Bronchial epithelial cell (primary cell): ENCODE data around the gene THOP1. TPM values are rescaled to one million over a fixed set of nuclear protein-coding genes. Genes with fewer than 3 reads are reported as not detected.

ENCODE experiments used
- DNase-seq: peaks from one replicate; pipeline ENCODE4 v3.0.0-alpha.2; 2010; ENCODE audit warnings: low read depth
- FAIRE-seq: peaks from 2 replicates; lab custom pipeline; 2011; peaks lifted over from hg19 to GRCh38; lab: Jason Lieb, UNC
- H3K27me3 ChIP-seq: 2 replicates; pipeline ENCODE4 v1.5.1; 2011; ENCODE audit warnings: low read length; ENCODE audit not compliant: control insufficient read depth, insufficient read depth
- H3K36me3 ChIP-seq: 2 replicates; pipeline ENCODE4 v1.5.1; 2011; ENCODE audit warnings: low read length; ENCODE audit not compliant: control insufficient read depth, insufficient read depth
- H3K4me3 ChIP-seq: 2 replicates; pipeline ENCODE4 v1.5.1; 2011; ENCODE audit warnings: mild to moderate bottlenecking, low read depth, low read length, control low read depth
- total RNA-seq: library from RNA; depleted of rRNA; stranded (reverse); fragments of >200 nt; gene quantifications from 2 replicates; pipeline ENCODE4 v1.2.1, GENCODE V29; 2014
- TF ChIP-seq, protein P1 (sequence below): IDR thresholded peaks from 2 replicates; pipeline ENCODE4 v1.5.1; 2011; ENCODE audit warnings: mild to moderate bottlenecking, moderate library complexity, low read length, control low read depth, inconsistent platforms; ENCODE audit not compliant: insufficient read depth, severe bottlenecking

The THOP1 gene
- total RNA-seq, 1 donor from 2014 or later, result 86.4 TPM

GRCh38 chr19:2768365-2769132 lies 16.8 kb upstream of the THOP1 start:
- Histone ChIP-seq H3K4me3 (no peak overlapping the region), H3K36me3 (peaks cover 23% of the 10 kb centered on the region), H3K27me3 (no peaks in the 10 kb centered on the region)
- FAIRE-seq (no peak), DNase-seq (no peak)
- TF ChIP-seq, protein P1, sequence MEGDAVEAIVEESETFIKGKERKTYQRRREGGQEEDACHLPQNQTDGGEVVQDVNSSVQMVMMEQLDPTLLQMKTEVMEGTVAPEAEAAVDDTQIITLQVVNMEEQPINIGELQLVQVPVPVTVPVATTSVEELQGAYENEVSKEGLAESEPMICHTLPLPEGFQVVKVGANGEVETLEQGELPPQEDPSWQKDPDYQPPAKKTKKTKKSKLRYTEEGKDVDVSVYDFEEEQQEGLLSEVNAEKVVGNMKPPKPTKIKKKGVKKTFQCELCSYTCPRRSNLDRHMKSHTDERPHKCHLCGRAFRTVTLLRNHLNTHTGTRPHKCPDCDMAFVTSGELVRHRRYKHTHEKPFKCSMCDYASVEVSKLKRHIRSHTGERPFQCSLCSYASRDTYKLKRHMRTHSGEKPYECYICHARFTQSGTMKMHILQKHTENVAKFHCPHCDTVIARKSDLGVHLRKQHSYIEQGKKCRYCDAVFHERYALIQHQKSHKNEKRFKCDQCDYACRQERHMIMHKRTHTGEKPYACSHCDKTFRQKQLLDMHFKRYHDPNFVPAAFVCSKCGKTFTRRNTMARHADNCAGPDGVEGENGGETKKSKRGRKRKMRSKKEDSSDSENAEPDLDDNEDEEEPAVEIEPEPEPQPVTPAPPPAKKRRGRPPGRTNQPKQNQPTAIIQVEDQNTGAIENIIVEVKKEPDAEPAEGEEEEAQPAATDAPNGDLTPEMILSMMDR, result no peak

GRCh38 chr19:2769218-2769617 lies 16.1 kb upstream of the THOP1 start:
- no peak for FAIRE-seq
- TF ChIP-seq, protein P1, result no peak
- no peak for DNase-seq
- H3K36me3 ChIP-seq, result peaks cover 25% of the 10 kb centered on the region
- no peaks in the 10 kb centered on the region for H3K27me3 ChIP-seq
- H3K4me3 ChIP-seq, result no peak overlapping the region

GRCh38 chr19:2770055-2771013 lies 15.0 kb upstream of the THOP1 start:
- peaks cover 22% of the 10 kb centered on the region for H3K36me3 ChIP-seq
- TF ChIP-seq, protein P1, result no peak
- H3K27me3 ChIP-seq, result no peaks in the 10 kb centered on the region
- H3K4me3 ChIP-seq, result no peak overlapping the region
- no peak for DNase-seq
- no peak for FAIRE-seq

DNA sequence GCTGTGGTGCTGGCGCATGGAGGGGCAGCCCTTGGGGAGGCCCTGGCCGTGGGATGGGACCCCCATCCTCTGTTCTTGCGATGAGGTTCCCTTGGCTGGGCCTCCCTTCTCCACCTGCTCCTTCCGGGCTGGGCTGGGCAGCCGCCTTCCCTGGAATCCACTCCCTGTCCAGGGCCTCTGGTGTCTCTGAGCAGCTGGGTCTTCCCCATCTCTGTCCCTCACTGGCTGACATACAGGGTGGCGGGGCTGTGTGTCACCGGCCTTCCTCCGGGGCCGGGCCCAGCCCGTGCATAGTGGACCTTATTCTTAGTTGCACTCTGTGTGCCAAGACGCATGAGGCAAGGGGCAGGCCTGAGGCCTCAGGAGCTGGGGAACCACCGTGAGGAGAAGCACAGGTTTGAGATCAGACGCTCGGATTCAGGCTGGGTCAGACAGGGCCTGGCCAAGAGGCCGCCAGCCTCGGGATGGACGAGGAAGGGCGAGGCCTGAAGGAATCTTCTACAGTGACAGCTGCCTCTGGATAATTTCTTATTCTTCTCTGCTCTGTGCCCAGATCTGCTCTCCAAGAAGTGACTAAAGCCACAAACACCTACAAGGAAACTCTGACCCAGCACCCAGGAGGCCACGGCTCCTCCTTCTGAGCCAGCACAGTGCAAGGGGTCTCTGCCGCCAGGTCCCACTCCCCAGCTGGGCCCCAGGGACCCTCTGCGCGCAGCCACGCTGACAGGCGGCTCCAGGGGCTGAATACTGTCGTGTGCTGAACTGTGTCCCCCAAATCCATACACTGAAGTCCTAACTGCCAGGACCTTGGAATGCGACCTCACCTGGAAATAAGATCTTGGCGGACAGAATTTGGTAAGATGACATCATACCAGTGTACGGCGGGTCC lies 13.3 kb upstream of the THOP1 start:
- H3K27me3 ChIP-seq, result no peaks in the 10 kb centered on the region
- DNase-seq, result no peak
- no peak for FAIRE-seq
- peaks cover 21% of the 10 kb centered on the region for H3K36me3 ChIP-seq
- H3K4me3 ChIP-seq, result no peak overlapping the region
- TF ChIP-seq, protein P1, result no peak

- no peak for FAIRE-seq
These were observed 11.1 kb upstream of the THOP1 start for GRCh38 chr19:2774083-2774679.

More at GRCh38 chr19:2774083-2774679, 11.1 kb upstream of the THOP1 start:
- TF ChIP-seq, protein P1, result no peak
- H3K4me3 ChIP-seq, result no peak overlapping the region
- no peak for DNase-seq
- H3K27me3 ChIP-seq, result no peaks in the 10 kb centered on the region
- H3K36me3 ChIP-seq, result peaks cover 10% of the 10 kb centered on the region
